GM03348 (cell line): Measurements from ENCODE around the gene RABGAP1L.
"Not testable (repeated sequence)": the region's sequence is repeated elsewhere in the genome, so short reads cannot be mapped to it uniquely, and the experiment has no call there.

ENCODE experiments used
- DNase-seq: peaks from one replicate; pipeline ENCODE4 v3.0.0; 2012; ENCODE audit warnings: low spot score

Gene RABGAP1L

DNA sequence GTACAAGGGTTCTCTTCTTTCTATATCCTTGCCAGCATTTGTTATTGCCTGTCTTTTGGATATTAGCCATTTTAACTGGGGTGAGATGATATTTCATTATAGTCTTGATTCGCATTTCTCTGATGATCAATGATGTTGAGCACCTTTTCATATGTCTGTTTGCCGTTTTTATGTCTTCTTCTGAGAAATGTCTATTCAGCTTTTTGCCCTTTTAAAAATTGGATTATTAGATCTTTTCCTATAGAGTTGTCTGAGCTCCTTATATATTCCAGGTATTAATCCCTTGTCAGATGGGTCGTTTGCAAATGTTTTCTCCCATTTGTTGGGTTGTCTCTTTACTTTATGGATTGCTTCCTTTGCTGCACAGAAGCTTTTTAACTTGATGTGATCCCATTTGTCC lies 883.3 kb downstream of the RABGAP1L start:
- no peak for DNase-seq

GRCh38 chr1:175043824-175044223 lies 884.5 kb downstream of the RABGAP1L start:
- DNase-seq = no peak

GRCh38 chr1:175044591-175044990 lies 885.3 kb downstream of the RABGAP1L start:
- DNase-seq = not testable (repeated sequence)
